Measurements from ENCODE around the gene MAGI2. TPM values are rescaled to one million over a fixed set of nuclear protein-coding genes. Genes with fewer than 3 reads are reported as not detected.

Gene MAGI2
- total RNA-seq, 1 experiment from 2014 or later: 1.1 TPM

DNA sequence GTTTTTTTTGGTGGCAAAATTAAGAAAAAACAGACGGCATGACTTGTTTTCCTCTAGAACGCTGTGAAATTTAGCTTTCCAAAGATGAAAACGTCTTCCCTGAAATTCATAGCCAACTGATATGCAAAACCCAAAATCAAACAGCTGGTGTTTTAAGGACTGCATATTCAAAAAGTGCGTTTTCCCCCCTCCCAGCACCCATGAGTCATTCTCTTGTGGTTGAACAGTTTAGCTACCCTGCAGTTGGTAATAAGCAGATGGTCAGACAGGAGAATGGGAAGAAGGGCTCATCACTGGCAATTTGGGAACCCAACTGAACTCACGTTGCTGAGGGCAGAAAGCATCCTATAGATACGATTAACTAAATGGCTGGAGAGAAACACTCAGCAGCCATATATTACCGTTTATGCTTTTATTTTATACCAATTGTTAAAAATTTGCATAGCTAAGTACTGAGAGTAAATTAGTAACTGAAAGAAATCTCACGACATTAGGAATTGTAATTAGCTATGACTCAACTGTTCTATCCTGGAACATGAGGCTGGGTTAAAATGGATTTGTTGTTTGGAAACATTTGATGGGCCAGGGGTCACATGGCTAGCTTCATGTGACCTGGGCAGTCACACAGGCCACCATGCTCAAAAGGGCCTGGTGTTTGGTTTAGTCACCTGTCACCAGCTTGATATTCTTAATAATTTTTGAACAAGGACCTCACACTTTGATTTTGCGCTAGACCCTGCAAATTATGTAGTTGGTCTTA lies 1311.8 kb downstream of the MAGI2 start:
- DNase-seq (ENCODE audit: extremely low read depth, low read depth): no peak

DNA sequence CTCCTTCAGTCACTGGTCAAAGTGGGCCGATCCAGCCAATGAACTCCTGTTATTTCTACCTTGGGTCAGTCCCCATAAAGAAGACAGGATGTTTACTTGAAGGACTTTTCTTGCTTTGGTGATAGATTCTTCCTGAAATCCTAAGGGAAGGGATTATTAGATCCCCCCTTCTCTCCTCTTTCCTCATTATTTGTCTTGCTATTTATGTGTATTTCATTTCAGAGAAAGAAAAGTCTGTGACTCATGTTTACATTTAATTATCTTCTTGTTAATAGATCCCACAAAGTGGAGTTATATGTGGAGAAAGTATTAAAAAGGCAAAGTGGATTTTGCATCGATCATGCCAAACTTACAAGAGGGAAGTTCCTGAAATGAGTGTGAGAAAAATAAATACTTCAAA lies 1313.4 kb downstream of the MAGI2 start:
- DNase-seq (ENCODE audit: extremely low read depth, low read depth): no peak

DNA sequence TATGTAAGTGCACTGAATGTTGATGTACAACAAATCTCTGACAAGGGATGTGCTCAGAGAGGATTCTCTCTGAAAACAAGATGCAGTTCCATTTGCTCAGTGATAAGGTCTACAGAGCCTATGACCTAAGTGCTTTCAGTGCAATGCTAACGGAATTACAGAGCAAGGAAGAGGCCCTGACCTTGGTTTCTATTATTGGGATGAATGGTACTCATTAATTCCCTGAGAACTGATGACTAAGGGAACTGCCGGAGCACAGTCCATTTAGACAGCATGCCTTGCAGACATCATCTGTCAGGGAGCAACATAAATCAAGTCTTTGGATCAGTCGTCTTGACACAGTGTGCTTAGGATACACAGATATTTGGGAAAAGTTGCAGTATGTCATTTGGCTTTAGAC lies 1314.1 kb downstream of the MAGI2 start:
- DNase-seq (ENCODE audit: extremely low read depth, low read depth): no peak

DNA sequence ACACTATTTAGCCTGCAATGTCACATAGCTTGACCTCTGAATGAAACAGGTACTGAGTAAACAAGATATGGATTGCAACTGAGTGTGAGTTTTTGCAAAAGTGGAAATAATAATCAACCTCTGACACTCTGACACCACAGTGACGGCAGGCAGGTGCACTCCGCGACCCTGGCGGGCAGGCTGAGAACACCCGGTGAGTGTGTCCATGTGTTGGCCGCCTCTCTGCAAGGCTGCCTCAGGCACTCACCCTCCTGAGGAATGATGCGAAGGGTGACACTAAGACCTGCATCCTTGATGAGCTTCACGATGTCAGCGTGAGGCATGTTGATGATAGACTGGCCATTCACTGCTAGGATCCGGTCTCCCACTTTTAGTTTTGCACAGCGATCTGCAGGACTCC lies 1318.7 kb downstream of the MAGI2 start:
- no peak for DNase-seq (ENCODE audit: extremely low read depth, low read depth)

DNA sequence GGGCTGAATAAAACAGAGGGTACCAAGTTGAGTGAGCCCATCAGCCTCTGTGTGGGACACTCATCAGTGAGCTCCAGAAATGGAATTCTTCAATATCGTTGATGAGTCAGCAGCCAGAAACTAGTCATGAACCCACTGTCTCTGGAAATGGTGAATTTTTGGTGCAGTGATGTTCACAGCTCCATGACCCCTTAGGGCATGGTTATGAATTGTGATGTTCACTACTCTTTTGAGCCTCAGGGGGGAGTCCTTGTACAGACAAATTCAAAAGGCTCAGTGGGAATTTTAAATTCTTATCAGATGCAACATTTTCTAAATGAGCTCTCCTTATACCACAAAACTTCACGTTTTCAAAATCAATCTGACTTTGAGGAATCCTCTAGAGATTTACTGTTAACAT lies 1319.2 kb downstream of the MAGI2 start:
- DNase-seq (ENCODE audit: extremely low read depth, low read depth): peak; percentile 16

DNA sequence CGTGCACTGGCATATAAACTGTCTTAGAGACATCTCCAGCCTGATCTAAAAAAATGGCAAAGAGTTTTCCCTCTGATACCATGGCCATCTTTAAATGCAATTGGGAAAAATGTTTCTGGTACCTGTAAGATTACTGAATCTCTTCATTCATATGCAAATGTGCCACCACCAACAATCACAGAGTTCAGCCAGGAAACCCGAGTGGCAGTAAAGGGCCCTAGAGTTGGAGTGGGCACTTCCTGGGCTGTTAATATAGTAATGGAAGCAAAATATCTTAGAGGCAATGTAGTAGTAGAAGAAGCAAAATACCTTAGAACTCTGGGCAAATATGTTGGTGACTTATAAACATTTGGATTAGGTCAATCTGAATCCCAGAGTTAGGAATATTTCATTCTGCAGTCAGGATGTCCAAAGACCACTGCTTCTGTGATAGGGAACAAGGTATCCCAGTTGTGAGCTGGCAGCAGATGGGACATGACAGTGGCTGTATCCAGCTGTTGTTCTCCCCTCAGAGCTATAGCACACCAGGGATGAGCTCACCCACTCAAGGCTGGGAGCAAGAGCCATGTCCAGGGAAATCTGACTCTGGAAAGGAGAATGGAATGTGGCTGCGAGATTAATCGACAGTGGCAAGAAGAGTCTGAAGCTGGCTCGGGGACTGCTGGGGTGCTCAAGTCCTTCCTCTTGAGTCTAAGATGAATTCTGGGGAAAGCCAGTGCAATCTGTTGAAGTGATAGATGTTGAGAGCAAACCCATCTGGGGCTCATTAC lies 1322.8 kb downstream of the MAGI2 start:
- DNase-seq (ENCODE audit: extremely low read depth, low read depth): no peak

DNA sequence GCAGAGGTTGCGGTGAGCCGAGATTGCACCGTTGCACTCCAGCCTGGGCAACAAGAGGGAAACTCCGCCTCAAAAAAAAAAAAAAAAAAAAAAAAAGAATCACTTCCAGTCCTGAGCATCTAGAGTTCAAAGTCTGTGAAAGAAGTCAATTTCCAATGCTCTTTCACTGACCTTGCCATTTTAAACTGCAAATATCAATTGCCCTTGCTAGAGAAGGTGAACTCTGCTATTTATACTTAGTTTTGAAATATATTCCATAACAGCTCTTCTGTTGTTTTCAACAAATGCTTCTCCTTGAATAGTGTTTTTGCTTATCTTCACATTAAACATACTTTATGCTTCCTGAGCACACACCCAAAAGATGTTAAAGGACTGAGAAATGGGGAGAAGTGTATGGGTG lies 1323.6 kb downstream of the MAGI2 start:
- no peak for DNase-seq (ENCODE audit: extremely low read depth, low read depth)

DNA sequence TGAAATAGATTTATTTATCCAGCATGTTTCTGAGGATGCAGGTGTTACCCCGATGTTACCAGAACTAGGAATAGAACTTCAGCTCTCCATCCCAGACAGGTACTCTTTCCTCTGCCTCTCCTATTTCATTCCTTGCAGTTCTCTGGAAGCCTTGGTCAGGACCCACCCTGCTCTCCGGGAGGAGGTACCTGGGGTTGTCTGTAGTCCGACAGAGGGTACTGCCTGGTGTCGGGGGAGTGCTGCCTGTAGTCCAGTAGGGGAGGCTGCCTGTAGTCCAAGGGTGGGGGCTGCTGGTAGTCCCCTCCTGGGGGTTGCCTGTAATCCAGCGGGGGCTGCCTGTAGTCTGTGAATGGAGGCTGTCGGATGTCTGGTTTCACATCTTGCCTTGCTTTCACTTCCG lies 1326.5 kb downstream of the MAGI2 start:
- no peak for DNase-seq (ENCODE audit: extremely low read depth, low read depth)

DNA sequence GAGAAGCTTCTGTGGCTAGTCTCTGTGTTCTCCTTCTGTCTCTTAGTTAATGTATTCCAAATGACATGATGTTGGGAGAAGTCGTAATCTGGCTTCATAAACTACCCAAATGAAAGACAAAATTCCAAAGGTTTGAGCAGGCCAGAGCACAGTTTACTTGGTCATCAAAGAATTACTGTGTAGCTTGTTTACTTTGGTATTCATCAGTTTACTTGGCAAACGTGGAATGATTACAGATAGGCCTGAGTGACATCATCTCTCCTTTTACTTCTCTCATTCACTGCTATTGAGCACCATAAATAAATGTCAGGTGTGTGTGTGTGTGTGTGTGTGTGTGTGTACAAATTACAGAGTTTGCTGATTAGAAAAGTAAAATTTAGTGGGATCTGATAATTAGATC lies 1327.6 kb downstream of the MAGI2 start:
- DNase-seq (ENCODE audit: extremely low read depth, low read depth): peak; percentile 29

DNA sequence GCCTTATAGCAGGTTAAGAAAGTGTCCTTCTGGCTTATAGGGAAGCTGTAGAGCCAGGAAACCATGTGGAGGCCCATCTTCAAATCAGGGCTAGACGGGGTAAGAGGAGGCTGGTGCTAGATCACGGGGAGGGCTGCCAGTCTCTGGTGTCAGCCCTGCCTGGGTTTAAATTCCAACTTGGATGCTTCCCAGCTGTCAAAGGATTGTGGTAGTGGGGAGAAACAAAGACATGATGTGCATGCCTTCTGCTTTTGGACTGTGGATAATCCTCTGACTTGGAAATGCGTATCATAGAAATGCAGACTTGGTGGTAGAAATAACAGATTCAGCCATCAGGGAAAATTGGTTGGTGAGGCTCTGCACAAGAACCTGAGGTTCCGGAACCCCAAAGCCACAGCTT lies 1329.3 kb downstream of the MAGI2 start:
- DNase-seq (ENCODE audit: extremely low read depth, low read depth): no peak

DNA sequence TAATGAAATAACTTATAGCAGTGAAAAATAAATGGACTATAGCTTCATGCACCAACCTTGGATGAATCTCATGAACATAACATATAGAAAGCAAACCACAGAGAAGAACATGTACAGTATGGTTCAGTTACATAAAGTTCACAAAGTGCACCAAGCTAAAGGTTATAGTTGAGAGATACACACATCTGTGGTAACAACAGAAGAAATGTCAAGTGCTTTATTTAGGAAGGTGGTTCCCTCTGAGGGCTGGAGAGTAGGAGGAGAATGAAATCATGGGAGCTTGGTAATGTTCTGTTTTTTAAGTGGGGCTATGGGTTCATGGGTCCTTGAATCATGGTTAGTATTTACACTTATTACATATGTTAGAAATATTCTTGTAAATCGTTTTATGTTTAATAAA lies 1331.6 kb downstream of the MAGI2 start:
- DNase-seq (ENCODE audit: extremely low read depth, low read depth): no peak

DNA sequence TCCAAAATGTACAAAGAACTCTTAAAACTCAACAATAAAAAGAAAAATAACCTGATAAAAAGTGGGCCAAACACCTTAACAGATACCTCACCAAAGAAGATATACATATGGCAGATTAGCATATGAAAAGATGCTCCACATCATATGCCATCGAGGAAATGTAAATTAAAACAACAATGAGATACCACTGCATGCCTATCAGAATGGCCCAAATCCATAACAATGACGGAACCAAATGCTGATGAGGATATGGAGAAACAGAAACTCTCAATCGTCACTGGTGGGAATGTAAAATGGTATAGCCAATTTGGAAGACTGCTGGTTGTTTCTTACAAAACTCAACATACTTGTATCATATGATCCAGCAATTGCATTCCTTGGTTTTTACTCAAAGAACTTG lies 1335.0 kb downstream of the MAGI2 start:
- DNase-seq (ENCODE audit: extremely low read depth, low read depth): no peak

DNA sequence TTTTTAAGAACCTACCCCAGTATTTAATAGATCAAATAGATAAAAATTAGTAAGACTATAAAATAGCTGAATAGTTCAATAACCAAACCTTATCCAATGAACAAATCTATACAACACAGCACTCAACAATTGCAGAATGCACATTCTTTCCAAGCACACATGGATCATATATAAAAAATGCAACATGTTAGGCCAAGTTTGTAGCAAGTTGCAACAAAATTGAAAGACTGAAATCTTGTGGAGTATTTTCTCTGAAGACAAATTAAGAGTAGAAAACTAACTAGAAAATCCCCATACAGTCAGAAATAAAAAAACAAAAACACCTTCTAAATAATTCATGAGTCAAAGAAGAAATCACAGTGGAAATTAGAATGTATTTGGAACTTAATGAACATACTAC lies 1337.6 kb downstream of the MAGI2 start:
- DNase-seq (ENCODE audit: extremely low read depth, low read depth): no peak

DNA sequence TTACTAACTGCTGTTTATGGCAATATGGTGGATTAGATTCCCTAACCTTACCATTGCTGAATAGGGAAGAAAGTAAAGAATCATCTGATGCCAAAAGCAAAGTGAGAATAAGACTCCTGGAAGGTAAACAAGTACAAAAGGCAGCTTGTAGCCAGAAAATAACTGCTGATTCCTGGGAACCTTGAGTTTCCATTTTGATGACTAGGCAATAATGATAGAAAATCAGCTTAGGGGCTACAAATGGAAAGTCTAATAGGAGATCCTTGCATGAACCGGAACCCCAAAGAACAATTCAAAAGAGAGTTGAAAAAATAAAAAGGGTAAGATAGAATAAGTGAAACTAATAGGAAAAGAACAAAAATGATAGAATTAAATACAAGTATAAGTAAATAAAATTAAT lies 1338.5 kb downstream of the MAGI2 start:
- DNase-seq (ENCODE audit: extremely low read depth, low read depth): no peak

DNA sequence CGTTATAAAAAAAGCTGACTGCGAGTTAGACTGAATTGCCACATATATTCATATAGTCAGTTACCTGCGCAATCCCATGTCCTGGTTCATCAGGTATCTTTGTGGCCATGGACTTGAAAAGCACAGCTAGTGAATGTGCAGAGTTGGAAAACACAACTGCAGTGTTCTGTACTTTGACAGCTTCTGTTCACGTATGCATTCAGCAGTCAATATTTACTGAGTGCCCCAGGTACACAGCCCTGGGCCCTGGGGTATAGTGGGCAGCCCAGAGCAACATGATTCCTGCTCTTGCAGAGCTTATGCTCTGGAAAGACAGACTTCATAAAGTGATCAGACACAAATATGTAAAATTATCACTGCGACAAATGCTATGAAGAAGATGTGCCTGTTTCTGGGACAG lies 1341.0 kb downstream of the MAGI2 start:
- DNase-seq (ENCODE audit: extremely low read depth, low read depth): no peak

DNA sequence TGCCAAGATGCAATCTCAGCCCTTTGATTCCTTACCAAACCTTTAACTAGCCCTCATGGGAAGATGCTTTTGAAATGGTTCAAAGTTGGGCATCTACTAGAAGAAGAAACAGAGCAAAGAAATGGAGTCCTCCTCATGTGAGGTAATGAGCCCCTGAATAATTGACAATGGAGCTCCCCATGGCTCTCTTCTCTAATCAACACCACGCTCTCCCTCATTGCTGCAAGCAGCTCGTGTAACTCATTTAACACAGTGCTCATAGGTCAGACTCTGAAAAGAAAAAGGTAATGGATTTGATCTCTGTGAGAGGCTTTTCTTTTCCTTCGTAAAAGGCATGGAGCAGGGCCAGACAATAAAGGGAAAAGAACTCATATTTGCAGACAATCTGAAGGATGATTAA lies 1342.1 kb downstream of the MAGI2 start:
- DNase-seq (ENCODE audit: extremely low read depth, low read depth): no peak

DNA sequence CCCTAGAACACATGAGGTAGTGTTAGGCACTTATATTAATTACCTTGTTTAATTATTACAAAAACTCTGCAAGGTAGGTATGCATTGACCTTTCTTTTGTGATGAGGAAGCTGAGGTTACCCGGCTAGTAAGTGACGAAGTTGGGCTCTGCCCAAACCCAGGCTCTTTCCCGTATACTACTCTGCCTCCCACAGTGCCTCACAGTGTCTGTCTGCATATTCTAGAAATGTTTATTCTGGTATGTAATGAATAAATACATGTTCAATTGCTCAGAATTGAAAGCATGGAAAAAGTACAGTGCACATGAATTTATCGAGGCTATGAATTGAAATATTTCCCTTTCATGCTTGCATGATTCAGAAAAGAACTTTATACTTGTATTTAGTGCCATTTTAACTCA lies 1350.0 kb downstream of the MAGI2 start:
- no peak for DNase-seq (ENCODE audit: extremely low read depth, low read depth)

DNA sequence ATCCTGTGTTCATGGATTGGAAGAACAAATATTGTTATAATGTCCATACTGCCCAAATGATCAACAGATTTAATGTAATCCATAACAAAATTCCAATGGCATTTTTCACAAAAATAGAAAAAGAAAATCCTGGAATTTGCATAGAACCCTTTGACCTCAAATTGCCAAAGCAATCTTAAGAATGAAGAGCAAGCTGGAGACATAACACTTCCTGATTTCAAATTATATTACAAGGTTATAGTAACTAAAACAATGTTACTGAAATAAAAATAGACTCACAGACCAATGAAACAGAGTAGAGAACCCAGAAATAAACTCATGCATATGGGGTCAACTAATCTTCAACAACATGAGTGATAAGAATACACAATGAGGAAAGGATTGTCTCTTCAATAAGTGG lies 1352.4 kb downstream of the MAGI2 start:
- no peak for DNase-seq (ENCODE audit: extremely low read depth, low read depth)

DNA sequence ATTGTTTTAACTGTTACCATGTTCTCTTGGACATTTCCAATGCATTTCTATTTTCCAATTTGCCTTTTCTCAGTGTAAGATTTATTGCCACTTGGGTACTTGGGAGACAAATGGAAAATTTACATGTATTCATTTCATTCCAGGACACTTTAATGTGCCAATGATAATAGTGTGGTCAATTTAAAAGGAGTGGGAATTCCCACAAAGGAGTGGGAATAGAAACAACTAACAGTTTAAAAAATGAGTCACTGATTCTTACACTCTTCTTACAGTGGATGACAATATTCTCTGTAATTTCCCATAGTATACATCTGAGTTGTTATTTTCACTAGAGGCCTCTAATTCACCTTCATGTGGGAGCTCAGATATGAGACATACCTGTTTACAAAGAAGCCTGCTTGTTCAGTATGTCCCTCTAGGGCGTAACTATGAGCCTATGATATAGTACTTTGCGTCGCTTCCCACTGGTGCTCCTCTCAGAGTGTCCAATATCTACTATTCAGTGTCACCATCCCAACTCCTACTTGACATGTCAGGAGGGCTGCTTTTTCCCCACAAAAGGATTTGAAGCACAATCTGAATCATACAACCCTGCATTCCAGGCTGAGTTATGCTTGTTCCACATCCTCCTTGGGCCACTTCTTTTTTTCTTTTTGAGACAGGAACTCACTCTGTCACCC lies 1353.6 kb downstream of the MAGI2 start:
- DNase-seq (ENCODE audit: extremely low read depth, low read depth): no peak

DNA sequence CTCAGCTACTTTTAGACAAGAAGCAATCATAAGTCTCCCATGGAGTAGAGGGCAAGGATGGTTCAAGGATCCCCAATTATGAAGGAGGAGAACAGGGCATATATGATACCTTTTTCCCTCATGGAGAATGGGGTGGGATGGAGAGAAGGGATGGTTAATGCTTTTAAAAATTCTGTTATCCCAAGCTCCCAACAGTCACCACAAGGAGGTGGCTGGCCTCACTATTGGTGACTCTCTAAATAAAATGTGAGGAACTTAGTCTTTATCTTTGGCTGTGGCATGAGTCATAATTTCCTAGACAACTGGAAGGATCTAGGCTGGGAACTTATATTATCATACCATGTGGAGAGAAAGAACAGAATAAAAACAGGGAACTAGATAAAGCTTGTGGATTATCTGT lies 1357.9 kb downstream of the MAGI2 start:
- DNase-seq (ENCODE audit: extremely low read depth, low read depth): no peak

DNA sequence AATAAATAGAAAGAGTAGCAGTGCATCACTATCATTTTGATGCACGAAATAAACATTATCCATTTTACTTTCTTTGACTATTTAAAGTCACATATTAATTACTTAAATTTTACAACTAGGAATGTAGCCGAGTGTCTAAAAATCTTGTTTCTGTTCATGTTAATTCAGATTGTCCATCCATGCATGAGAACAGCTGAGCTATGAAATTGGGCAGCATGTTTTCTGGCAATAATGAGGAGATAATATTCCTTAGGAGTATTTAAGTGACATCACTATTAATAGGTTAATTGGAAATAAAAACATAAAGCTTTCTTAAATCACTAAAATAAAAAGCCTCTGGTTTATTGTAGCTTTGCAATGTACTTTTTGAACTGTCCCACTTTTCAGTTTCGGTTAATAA lies 1361.1 kb downstream of the MAGI2 start:
- no peak for DNase-seq (ENCODE audit: extremely low read depth, low read depth)

DNA sequence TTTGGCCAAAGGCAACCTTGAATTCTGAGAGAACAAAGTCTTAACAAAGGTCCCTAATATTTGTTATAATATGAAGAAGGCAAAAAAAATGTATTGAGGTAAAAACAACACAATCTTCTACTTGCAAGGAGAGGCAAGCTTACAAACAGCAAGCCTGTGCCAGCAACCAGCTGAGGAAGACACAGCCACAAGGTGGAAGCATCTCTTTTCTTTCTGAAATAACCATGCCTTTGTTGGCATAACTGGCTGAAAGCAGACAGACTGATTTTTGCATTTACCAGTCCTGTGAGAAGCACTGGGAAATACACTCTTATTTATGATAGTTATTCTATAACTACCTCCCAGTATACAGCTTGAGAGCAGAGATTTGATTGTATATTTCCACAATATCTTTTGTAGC lies 1362.9 kb downstream of the MAGI2 start:
- DNase-seq (ENCODE audit: extremely low read depth, low read depth): no peak

All from NCI-H460 (cell line).